ENCODE results near the gene ATOX1. TPM values are rescaled to one million over a fixed set of nuclear protein-coding genes. Genes with fewer than 3 reads are reported as not detected.

The ATOX1 gene
- total and polyA plus RNA-seq, 2 experiments from 2014 or later = 118 to 134 TPM

- H3K4me1 Mint-ChIP-seq = peaks cover 11% of the 10 kb centered on the region
- no peaks in the 10 kb centered on the region; the same call in 2 of the 3 replicates for H3K36me3 Mint-ChIP-seq (ENCODE audit: low read depth)
- no peaks in the 10 kb centered on the region for H3F3A ChIP-seq (replicated peaks; ENCODE audit: low read depth)
- ATAC-seq = peak; percentile 75
- DNase-seq (ENCODE audit: low spot score) = no peak
- H3K4me3 Mint-ChIP-seq = no peak overlapping the region
- H3K4me1 ChIP-seq (ENCODE audit: insufficient read depth) = peaks cover 14% of the 10 kb centered on the region
- peak overlapping the region; percentile 94 for H2AFZ ChIP-seq
- H3K9me3 Mint-ChIP-seq = peaks cover 6% of the 10 kb centered on the region; the same call in 2 of the 3 replicates
- no peaks in the 10 kb centered on the region for H3K79me2 ChIP-seq (replicated peaks; ENCODE audit: insufficient read depth)
- H3K9me2 ChIP-seq (ENCODE audit: insufficient read depth) = peaks cover 3% of the 10 kb centered on the region; the same call in 1 of the 2 replicates
- no peak for TF ChIP-seq NANOG (IDR thresholded peaks at IDR 0.05; ENCODE audit: borderline replicate concordance)
- TF ChIP-seq, protein P1, sequence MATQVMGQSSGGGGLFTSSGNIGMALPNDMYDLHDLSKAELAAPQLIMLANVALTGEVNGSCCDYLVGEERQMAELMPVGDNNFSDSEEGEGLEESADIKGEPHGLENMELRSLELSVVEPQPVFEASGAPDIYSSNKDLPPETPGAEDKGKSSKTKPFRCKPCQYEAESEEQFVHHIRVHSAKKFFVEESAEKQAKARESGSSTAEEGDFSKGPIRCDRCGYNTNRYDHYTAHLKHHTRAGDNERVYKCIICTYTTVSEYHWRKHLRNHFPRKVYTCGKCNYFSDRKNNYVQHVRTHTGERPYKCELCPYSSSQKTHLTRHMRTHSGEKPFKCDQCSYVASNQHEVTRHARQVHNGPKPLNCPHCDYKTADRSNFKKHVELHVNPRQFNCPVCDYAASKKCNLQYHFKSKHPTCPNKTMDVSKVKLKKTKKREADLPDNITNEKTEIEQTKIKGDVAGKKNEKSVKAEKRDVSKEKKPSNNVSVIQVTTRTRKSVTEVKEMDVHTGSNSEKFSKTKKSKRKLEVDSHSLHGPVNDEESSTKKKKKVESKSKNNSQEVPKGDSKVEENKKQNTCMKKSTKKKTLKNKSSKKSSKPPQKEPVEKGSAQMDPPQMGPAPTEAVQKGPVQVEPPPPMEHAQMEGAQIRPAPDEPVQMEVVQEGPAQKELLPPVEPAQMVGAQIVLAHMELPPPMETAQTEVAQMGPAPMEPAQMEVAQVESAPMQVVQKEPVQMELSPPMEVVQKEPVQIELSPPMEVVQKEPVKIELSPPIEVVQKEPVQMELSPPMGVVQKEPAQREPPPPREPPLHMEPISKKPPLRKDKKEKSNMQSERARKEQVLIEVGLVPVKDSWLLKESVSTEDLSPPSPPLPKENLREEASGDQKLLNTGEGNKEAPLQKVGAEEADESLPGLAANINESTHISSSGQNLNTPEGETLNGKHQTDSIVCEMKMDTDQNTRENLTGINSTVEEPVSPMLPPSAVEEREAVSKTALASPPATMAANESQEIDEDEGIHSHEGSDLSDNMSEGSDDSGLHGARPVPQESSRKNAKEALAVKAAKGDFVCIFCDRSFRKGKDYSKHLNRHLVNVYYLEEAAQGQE (IDR thresholded peaks at IDR 0.05; ENCODE audit: unreplicated experiment) = no peak
- no peak for TF ChIP-seq EZH2phosphoT487 (IDR thresholded peaks at IDR 0.05; ENCODE audit: unreplicated experiment)
- TF ChIP-seq STAT1 (IDR thresholded peaks at IDR 0.05; ENCODE audit: unreplicated experiment) = no peak
- TF ChIP-seq JUNB (IDR thresholded peaks at IDR 0.05; ENCODE audit: unreplicated experiment) = no peak
- TF ChIP-seq ZNF114 (CRISPR knock-in tag; IDR thresholded peaks at IDR 0.05) = no peak
- no peak for TF ChIP-seq POLR2AphosphoS5 (IDR thresholded peaks at IDR 0.05; ENCODE audit: low read depth)
- TF ChIP-seq ZNF331 (CRISPR knock-in tag; IDR thresholded peaks at IDR 0.05; ENCODE audit: low read depth) = no peak
- TF ChIP-seq, protein P2, sequence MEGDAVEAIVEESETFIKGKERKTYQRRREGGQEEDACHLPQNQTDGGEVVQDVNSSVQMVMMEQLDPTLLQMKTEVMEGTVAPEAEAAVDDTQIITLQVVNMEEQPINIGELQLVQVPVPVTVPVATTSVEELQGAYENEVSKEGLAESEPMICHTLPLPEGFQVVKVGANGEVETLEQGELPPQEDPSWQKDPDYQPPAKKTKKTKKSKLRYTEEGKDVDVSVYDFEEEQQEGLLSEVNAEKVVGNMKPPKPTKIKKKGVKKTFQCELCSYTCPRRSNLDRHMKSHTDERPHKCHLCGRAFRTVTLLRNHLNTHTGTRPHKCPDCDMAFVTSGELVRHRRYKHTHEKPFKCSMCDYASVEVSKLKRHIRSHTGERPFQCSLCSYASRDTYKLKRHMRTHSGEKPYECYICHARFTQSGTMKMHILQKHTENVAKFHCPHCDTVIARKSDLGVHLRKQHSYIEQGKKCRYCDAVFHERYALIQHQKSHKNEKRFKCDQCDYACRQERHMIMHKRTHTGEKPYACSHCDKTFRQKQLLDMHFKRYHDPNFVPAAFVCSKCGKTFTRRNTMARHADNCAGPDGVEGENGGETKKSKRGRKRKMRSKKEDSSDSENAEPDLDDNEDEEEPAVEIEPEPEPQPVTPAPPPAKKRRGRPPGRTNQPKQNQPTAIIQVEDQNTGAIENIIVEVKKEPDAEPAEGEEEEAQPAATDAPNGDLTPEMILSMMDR (conservative IDR thresholded peaks at IDR 0.05; ENCODE audit: low read depth in 2 of 2) = no peak
- TF ChIP-seq, protein P3, sequence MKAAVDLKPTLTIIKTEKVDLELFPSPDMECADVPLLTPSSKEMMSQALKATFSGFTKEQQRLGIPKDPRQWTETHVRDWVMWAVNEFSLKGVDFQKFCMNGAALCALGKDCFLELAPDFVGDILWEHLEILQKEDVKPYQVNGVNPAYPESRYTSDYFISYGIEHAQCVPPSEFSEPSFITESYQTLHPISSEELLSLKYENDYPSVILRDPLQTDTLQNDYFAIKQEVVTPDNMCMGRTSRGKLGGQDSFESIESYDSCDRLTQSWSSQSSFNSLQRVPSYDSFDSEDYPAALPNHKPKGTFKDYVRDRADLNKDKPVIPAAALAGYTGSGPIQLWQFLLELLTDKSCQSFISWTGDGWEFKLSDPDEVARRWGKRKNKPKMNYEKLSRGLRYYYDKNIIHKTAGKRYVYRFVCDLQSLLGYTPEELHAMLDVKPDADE (IDR thresholded peaks at IDR 0.05) = no peak
- TF ChIP-seq CREB1 (CRISPR knock-in tag; IDR thresholded peaks at IDR 0.05; ENCODE audit: low read depth) = no peak
- no peak for TF ChIP-seq EZH2 (IDR thresholded peaks at IDR 0.05; ENCODE audit: low read depth, unreplicated experiment)
- TF ChIP-seq, protein P4, sequence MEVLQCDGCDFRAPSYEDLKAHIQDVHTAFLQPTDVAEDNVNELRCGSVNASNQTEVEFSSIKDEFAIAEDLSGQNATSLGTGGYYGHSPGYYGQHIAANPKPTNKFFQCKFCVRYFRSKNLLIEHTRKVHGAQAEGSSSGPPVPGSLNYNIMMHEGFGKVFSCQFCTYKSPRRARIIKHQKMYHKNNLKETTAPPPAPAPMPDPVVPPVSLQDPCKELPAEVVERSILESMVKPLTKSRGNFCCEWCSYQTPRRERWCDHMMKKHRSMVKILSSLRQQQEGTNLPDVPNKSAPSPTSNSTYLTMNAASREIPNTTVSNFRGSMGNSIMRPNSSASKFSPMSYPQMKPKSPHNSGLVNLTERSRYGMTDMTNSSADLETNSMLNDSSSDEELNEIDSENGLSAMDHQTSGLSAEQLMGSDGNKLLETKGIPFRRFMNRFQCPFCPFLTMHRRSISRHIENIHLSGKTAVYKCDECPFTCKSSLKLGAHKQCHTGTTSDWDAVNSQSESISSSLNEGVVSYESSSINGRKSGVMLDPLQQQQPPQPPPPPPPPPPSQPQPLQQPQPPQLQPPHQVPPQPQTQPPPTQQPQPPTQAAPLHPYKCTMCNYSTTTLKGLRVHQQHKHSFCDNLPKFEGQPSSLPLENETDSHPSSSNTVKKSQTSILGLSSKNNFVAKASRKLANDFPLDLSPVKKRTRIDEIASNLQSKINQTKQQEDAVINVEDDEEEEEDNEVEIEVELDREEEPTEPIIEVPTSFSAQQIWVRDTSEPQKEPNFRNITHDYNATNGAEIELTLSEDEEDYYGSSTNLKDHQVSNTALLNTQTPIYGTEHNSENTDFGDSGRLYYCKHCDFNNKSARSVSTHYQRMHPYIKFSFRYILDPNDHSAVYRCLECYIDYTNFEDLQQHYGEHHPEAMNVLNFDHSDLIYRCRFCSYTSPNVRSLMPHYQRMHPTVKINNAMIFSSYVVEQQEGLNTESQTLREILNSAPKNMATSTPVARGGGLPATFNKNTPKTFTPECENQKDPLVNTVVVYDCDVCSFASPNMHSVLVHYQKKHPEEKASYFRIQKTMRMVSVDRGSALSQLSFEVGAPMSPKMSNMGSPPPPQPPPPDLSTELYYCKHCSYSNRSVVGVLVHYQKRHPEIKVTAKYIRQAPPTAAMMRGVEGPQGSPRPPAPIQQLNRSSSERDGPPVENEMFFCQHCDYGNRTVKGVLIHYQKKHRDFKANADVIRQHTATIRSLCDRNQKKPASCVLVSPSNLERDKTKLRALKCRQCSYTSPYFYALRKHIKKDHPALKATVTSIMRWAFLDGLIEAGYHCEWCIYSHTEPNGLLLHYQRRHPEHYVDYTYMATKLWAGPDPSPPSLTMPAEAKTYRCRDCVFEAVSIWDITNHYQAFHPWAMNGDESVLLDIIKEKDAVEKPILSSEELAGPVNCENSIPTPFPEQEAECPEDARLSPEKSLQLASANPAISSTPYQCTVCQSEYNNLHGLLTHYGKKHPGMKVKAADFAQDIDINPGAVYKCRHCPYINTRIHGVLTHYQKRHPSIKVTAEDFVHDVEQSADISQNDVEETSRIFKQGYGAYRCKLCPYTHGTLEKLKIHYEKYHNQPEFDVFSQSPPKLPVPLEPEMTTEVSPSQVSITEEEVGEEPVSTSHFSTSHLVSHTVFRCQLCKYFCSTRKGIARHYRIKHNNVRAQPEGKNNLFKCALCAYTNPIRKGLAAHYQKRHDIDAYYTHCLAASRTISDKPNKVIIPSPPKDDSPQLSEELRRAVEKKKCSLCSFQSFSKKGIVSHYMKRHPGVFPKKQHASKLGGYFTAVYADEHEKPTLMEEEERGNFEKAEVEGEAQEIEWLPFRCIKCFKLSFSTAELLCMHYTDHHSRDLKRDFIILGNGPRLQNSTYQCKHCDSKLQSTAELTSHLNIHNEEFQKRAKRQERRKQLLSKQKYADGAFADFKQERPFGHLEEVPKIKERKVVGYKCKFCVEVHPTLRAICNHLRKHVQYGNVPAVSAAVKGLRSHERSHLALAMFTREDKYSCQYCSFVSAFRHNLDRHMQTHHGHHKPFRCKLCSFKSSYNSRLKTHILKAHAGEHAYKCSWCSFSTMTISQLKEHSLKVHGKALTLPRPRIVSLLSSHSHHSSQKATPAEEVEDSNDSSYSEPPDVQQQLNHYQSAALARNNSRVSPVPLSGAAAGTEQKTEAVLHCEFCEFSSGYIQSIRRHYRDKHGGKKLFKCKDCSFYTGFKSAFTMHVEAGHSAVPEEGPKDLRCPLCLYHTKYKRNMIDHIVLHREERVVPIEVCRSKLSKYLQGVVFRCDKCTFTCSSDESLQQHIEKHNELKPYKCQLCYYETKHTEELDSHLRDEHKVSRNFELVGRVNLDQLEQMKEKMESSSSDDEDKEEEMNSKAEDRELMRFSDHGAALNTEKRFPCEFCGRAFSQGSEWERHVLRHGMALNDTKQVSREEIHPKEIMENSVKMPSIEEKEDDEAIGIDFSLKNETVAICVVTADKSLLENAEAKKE (CRISPR knock-in tag; IDR thresholded peaks at IDR 0.05) = no peak
- no peaks in the 10 kb centered on the region for H3K27me3 ChIP-seq (ENCODE audit: insufficient read depth)
- H3K27ac ChIP-seq (ENCODE audit: low read depth) = no peak overlapping the region
- H3K27me3 Mint-ChIP-seq (ENCODE audit: insufficient read depth, low read depth, poor library complexity) = peaks cover 1% of the 10 kb centered on the region
- H3K4me2 ChIP-seq = no peak overlapping the region
- H4K20me1 ChIP-seq (replicated peaks; ENCODE audit: insufficient read depth) = no peaks in the 10 kb centered on the region
- no peak overlapping the region for H3K4me3 ChIP-seq
- no peaks in the 10 kb centered on the region for H3K36me3 ChIP-seq (ENCODE audit: insufficient read depth)
- peak overlapping the region; percentile 71 for H3K27ac Mint-ChIP-seq
Observed at GRCh38 chr5:151721087-151721646, 37.3 kb downstream of the ATOX1 start.

All from GM23338 (cell line).